22Rv1 (cell line): Measurements from ENCODE around the gene TGIF1.
"Not testable (repeated sequence)": the region's sequence is repeated elsewhere in the genome, so short reads cannot be mapped to it uniquely, and the experiment has no call there.

ENCODE experiments used
- CTCF ChIP-seq: fragments of 450-650 bp; IDR thresholded peaks from 2 replicates; pipeline ENCODE4 v1.5.1; 2017; ENCODE audit warnings: mild to moderate bottlenecking
- ZFX ChIP-seq: fragments of 450-650 bp; IDR thresholded peaks from 2 replicates; pipeline ENCODE4 v1.6.1; 2017; ENCODE audit warnings: antibody characterized with exemption, borderline replicate concordance

DNA sequence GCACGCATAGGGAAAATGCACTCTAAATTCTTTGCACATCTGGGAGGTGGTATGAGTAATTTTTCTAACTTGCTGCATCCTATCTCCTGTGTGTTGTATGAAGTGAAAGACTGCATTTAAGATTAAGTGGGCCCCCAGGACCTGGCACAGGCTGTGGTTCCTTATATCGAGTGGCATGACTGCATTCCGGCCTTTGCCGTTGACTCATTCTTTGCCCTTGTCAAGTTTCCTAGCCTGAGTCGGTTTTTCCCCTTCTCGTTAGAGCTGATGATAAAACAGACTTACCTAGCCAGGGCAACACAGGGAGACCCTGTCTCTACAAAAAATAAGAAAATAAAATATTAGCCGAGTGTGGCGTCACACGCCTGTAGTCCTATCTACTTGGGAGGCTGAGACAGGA is 37.4 kb upstream of the TGIF1 start:
- TF ChIP-seq CTCF, ZFX: not testable (repeated sequence)
